Measurements from ENCODE around the gene MBD5.
"Not testable (repeated sequence)": the region's sequence is repeated elsewhere in the genome, so short reads cannot be mapped to it uniquely, and the experiment has no call there.

The MBD5 gene

GRCh38 chr2:148006249-148007007 lies 14.5 kb upstream of the MBD5 start:
- no peak for DNase-seq (ENCODE audit: low spot score in 2 of 2)
- no peaks in the 10 kb centered on the region for H3K9me3 Mint-ChIP-seq
- H3K27me3 Mint-ChIP-seq: no peaks in the 10 kb centered on the region
- ATAC-seq (replicated peaks; ENCODE audit: extremely low read depth, poor library complexity, severe bottlenecking): no peak
- peaks cover 76% of the 10 kb centered on the region for H3K4me1 Mint-ChIP-seq
- no peak overlapping the region for H3K4me3 Mint-ChIP-seq
- no peaks in the 10 kb centered on the region for H3K36me3 Mint-ChIP-seq (ENCODE audit: insufficient read depth)
- H3K27ac Mint-ChIP-seq (ENCODE audit: low read depth): no peak overlapping the region

- ATAC-seq (replicated peaks; ENCODE audit: extremely low read depth, poor library complexity, severe bottlenecking) (no peak), DNase-seq (ENCODE audit: low spot score in 2 of 2) (no peak)
- Mint-ChIP-seq H3K27ac (ENCODE audit: low read depth) (no peak overlapping the region), H3K36me3 (ENCODE audit: insufficient read depth) (no peaks in the 10 kb centered on the region), H3K9me3 (no peaks in the 10 kb centered on the region), H3K4me1 (peaks cover 76% of the 10 kb centered on the region), H3K4me3 (no peak overlapping the region), H3K27me3 (no peaks in the 10 kb centered on the region)
Observed at GRCh38 chr2:148007219-148007900, 13.5 kb upstream of the MBD5 start.

DNA sequence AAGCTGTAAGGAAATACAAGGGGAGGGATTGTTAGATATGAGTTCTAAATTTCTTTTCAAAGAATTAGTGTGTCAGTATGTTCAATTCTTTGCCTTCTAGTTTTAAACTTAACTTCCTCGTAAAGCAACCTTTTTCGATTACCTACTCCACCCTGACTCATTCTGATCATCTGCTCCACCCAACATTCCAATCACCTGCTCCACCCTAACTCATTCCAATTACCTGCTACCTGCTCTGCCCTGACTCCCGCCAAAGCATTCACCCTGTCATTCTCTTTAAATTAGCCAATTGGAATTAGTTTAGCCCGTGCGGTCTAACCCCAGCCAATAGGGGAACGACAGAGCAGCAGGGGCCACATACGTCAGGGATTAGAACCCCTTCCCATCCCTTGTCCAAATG lies 12.5 kb upstream of the MBD5 start:
- H3K4me3 Mint-ChIP-seq; H3K27me3 Mint-ChIP-seq; H3K27ac Mint-ChIP-seq (ENCODE audit: low read depth); H3K9me3 Mint-ChIP-seq; ATAC-seq (replicated peaks; ENCODE audit: extremely low read depth, poor library complexity, severe bottlenecking); DNase-seq (ENCODE audit: low spot score in 2 of 2); H3K36me3 Mint-ChIP-seq (ENCODE audit: insufficient read depth): not testable (repeated sequence)
- H3K4me1 Mint-ChIP-seq: peaks cover 80% of the 10 kb centered on the region

DNA sequence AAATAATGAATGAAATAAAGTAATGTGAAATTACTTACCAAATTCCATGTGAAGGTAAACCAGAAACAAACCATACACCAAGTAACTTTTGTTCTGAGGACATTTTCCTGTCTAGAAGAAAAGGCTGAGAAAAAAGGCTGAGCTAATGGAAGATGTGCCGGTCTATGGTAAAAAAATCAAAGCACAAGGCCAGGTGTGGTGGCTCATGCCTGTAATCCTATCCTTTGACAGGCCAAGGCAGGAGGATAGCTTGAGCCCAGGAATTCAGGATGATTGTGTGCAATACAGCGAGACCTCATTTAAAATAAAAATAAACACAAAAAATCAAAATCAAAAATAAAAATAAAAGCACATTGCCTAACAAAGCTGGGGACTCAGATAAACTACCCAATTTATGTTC lies 7.0 kb upstream of the MBD5 start:
- no peak overlapping the region for H3K27ac Mint-ChIP-seq (ENCODE audit: low read depth)
- no peaks in the 10 kb centered on the region for H3K27me3 Mint-ChIP-seq
- H3K4me3 Mint-ChIP-seq: no peak overlapping the region
- ATAC-seq (replicated peaks; ENCODE audit: extremely low read depth, poor library complexity, severe bottlenecking): no peak
- no peak for DNase-seq (ENCODE audit: low spot score in 2 of 2)
- no peaks in the 10 kb centered on the region for H3K36me3 Mint-ChIP-seq (ENCODE audit: insufficient read depth)
- peaks cover 64% of the 10 kb centered on the region for H3K4me1 Mint-ChIP-seq
- no peaks in the 10 kb centered on the region for H3K9me3 Mint-ChIP-seq

GRCh38 chr2:148014616-148015015 lies 6.3 kb upstream of the MBD5 start:
- Mint-ChIP-seq H3K27me3 (no peaks in the 10 kb centered on the region), H3K27ac (ENCODE audit: low read depth) (no peak overlapping the region), H3K9me3 (no peaks in the 10 kb centered on the region), H3K4me1 (peaks cover 63% of the 10 kb centered on the region), H3K4me3 (no peak overlapping the region), H3K36me3 (ENCODE audit: insufficient read depth) (no peaks in the 10 kb centered on the region)
- no peak for DNase-seq (ENCODE audit: low spot score in 2 of 2)
- no peak for ATAC-seq (replicated peaks; ENCODE audit: extremely low read depth, poor library complexity, severe bottlenecking)

DNA sequence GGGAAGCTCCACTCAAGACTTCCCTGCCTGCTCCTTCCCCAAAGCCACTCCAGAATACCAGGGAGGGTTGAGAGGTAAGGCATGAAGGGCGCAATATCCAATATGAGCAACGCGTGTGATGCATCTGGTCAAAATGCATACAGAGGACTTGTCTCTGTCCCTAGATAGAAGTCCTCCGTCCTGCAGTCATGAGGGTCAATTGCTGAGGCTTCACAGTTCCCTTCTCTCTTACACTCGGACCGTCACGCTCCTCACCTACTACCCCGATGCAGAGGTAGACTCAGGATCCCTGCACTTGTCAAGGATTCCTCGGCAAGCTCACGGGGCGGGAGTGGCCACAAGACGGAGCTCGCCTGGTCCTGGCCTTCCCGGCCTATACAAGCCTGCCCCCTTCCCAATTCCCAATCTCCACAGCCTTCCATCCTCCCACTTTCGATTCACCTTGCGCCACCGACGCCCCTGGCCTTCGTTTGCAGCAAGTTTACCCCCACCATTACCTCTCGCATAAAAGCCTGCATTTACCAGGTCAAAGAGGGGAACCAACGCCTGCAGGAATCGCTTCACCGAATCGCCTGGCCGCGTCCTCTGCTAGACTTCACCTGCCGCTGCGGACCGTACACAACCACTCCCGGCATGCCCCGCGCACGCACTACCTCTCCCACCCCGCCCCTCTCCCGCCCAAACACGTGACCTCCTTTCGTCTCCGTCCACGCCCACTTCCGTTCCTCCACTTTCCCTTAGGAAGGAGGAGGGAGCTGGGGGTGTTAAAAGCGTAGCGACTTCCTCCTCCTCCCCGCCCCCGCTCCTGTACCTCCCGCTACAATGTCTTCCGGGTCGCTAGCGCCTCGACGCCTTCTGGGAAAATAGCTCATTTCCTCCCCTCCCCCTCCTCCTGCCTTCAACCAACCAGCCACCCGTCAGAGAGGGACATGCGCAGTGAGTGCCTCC lies 506 bp upstream of the MBD5 start, which contains the start of gene ORC4:
TSS of gene ORC4 (minus strand) at position 627 of the 948 bp plus-strand sequence. CDS start 44,779 bp downstream, outside the sequence.
- H3K4me1 Mint-ChIP-seq: peaks cover 61% of the 10 kb centered on the region
- peak within 1 kb of the TSS; percentile 95 for H3K27ac Mint-ChIP-seq (ENCODE audit: low read depth)
- ATAC-seq (replicated peaks; ENCODE audit: extremely low read depth, poor library complexity, severe bottlenecking) (peak; percentile 84), DNase-seq (ENCODE audit: low spot score in 2 of 2) (peak; percentile 78 to 91)
- H3K9me3 Mint-ChIP-seq: no peaks in the 10 kb centered on the region
- no peaks in the 10 kb centered on the region for H3K27me3 Mint-ChIP-seq
- H3K36me3 Mint-ChIP-seq (ENCODE audit: insufficient read depth): peaks cover 15% of the 10 kb centered on the region
- peak within 1 kb of the TSS; percentile 93 for H3K4me3 Mint-ChIP-seq

GRCh38 chr2:148021886-148022285 lies 995 bp downstream of the MBD5 start:
- Mint-ChIP-seq H3K4me3 (peak overlapping the region; percentile 93), H3K27ac (ENCODE audit: low read depth) (peak overlapping the region; percentile 95), H3K4me1 (peaks cover 56% of the 10 kb centered on the region), H3K27me3 (no peaks in the 10 kb centered on the region), H3K36me3 (ENCODE audit: insufficient read depth) (peaks cover 15% of the 10 kb centered on the region), H3K9me3 (no peaks in the 10 kb centered on the region)
- ATAC-seq (replicated peaks; ENCODE audit: extremely low read depth, poor library complexity, severe bottlenecking) (no peak), DNase-seq (ENCODE audit: low spot score in 2 of 2) (no peak)

GRCh38 chr2:148022351-148022750 lies 1.5 kb downstream of the MBD5 start:
- H3K36me3 Mint-ChIP-seq (ENCODE audit: insufficient read depth): peaks cover 15% of the 10 kb centered on the region
- no peaks in the 10 kb centered on the region for H3K9me3 Mint-ChIP-seq
- H3K4me3 Mint-ChIP-seq: peak overlapping the region; percentile 93
- no peaks in the 10 kb centered on the region for H3K27me3 Mint-ChIP-seq
- peak overlapping the region; percentile 95 for H3K27ac Mint-ChIP-seq (ENCODE audit: low read depth)
- ATAC-seq (replicated peaks; ENCODE audit: extremely low read depth, poor library complexity, severe bottlenecking) (no peak), DNase-seq (ENCODE audit: low spot score in 2 of 2) (no peak)
- peaks cover 55% of the 10 kb centered on the region for H3K4me1 Mint-ChIP-seq

- peaks cover 52% of the 10 kb centered on the region for H3K4me1 Mint-ChIP-seq
- H3K4me3 Mint-ChIP-seq: peak overlapping the region; percentile 93
- no peaks in the 10 kb centered on the region for H3K27me3 Mint-ChIP-seq
- H3K9me3 Mint-ChIP-seq: no peaks in the 10 kb centered on the region
- peak overlapping the region; percentile 95 for H3K27ac Mint-ChIP-seq (ENCODE audit: low read depth)
- no peak for DNase-seq (ENCODE audit: low spot score in 2 of 2)
- ATAC-seq (replicated peaks; ENCODE audit: extremely low read depth, poor library complexity, severe bottlenecking): no peak
- peaks cover 15% of the 10 kb centered on the region for H3K36me3 Mint-ChIP-seq (ENCODE audit: insufficient read depth)
Observed at GRCh38 chr2:148022882-148023281, 2.0 kb downstream of the MBD5 start.

GRCh38 chr2:148023861-148024260 lies 3.0 kb downstream of the MBD5 start:
- Mint-ChIP-seq H3K4me1 (peaks cover 43% of the 10 kb centered on the region), H3K9me3 (no peaks in the 10 kb centered on the region), H3K27me3 (no peaks in the 10 kb centered on the region), H3K27ac (ENCODE audit: low read depth) (peak overlapping the region; percentile 95), H3K4me3 (peak overlapping the region; percentile 21), H3K36me3 (ENCODE audit: insufficient read depth) (peaks cover 15% of the 10 kb centered on the region)
- no peak for DNase-seq (ENCODE audit: low spot score in 2 of 2)
- no peak for ATAC-seq (replicated peaks; ENCODE audit: extremely low read depth, poor library complexity, severe bottlenecking)

GRCh38 chr2:148026573-148026972 lies 5.7 kb downstream of the MBD5 start:
- Mint-ChIP-seq H3K9me3 (no peaks in the 10 kb centered on the region), H3K4me1 (peaks cover 27% of the 10 kb centered on the region), H3K36me3 (ENCODE audit: insufficient read depth) (no peaks in the 10 kb centered on the region), H3K4me3 (no peak overlapping the region), H3K27ac (ENCODE audit: low read depth) (no peak overlapping the region), H3K27me3 (no peaks in the 10 kb centered on the region)
- DNase-seq (ENCODE audit: low spot score in 2 of 2) (no peak), ATAC-seq (replicated peaks; ENCODE audit: extremely low read depth, poor library complexity, severe bottlenecking) (no peak)

GRCh38 chr2:148027822-148028221 lies 6.9 kb downstream of the MBD5 start:
- H3K9me3 Mint-ChIP-seq: no peaks in the 10 kb centered on the region
- H3K27ac Mint-ChIP-seq (ENCODE audit: low read depth): no peak overlapping the region
- no peak for ATAC-seq (replicated peaks; ENCODE audit: extremely low read depth, poor library complexity, severe bottlenecking)
- no peaks in the 10 kb centered on the region for H3K36me3 Mint-ChIP-seq (ENCODE audit: insufficient read depth)
- H3K4me1 Mint-ChIP-seq: peaks cover 34% of the 10 kb centered on the region
- no peak for DNase-seq (ENCODE audit: low spot score in 2 of 2)
- H3K4me3 Mint-ChIP-seq: no peak overlapping the region
- H3K27me3 Mint-ChIP-seq: no peaks in the 10 kb centered on the region

All from central memory CD8-positive, alpha-beta T cell (primary cell).